Activated CD8-positive, alpha-beta memory T cell treated with anti-CD3 and anti-CD28 coated beads for 36 hours (primary cell): ENCODE data around the gene PHF5A. TPM values are rescaled to one million over a fixed set of nuclear protein-coding genes. Genes with fewer than 3 reads are reported as not detected.

Source experiments
- total RNA-seq, 2 experiments: library from RNA; stranded (reverse); gene quantifications; one replicate each; pipeline ENCODE4 v1.2.3, GENCODE V29; 2021

PHF5A gene
- total RNA-seq, 2 experiments from 2014 or later: 103 to 112 TPM

Other genes with a start within 250 kb of the PHF5A start
- under 1 TPM in 1 of 2 experiments, not detected in 1; 0.08 TPM for gene CHADL, start 227.8 kb downstream of the PHF5A start, total RNA-seq
- gene RANGAP1, start 182.5 kb downstream of the PHF5A start, total RNA-seq: 100 to 1,000 TPM; 176 to 178 TPM
- gene ZC3H7B, start 167.2 kb downstream of the PHF5A start, total RNA-seq: 10 to 100 TPM; 57.8 to 58.2 TPM
- gene TEF, start 86.8 kb downstream of the PHF5A start, total RNA-seq: 1 to 10 TPM; 1.9 to 2.4 TPM
- gene TOB2, start 21.9 kb downstream of the PHF5A start, total RNA-seq: 10 to 100 TPM; 48.9 to 52.8 TPM
- gene ACO2, start 425 bp upstream of the PHF5A start, total RNA-seq: 100 to 1,000 TPM; 111 to 112 TPM
- gene POLR3H, start 75.8 kb upstream of the PHF5A start, total RNA-seq: 10 to 100 TPM; 75.9 to 78.9 TPM
- gene CSDC2, start 92.3 kb upstream of the PHF5A start, total RNA-seq: not detected
- 10 to 100 TPM; 30.5 to 31.1 TPM for gene PMM1, start 121.1 kb upstream of the PHF5A start, total RNA-seq
- 10 to 100 TPM; 91.6 to 97.3 TPM for gene DESI1, start 152.4 kb upstream of the PHF5A start, total RNA-seq
- 100 to 1,000 TPM; 470 to 479 TPM for gene XRCC6, start 152.6 kb upstream of the PHF5A start, total RNA-seq
- gene SNU13, start 220.2 kb upstream of the PHF5A start, total RNA-seq: 100 to 1,000 TPM; 329 to 338 TPM
- gene MEI1, start 230.8 kb upstream of the PHF5A start, total RNA-seq: 10 to 100 TPM; 24.0 to 31.1 TPM